Measurements from ENCODE around the gene OR1L6.

GRCh38 chr9:122777052-122777451 is 34.9 kb downstream of the OR1L6 start:
- TF ChIP-seq CTCF (IDR thresholded peaks at IDR 0.05) = no peak
- no peak for TF ChIP-seq POLR2A (IDR thresholded peaks at IDR 0.05)
